Tibial artery (tissue), 4 donors: Measurements from ENCODE around the gene SEH1L.

Source experiments
- DNase-seq, 2 donors: peaks; one replicate each; pipeline ENCODE4 v3.0.0-alpha.2; 2019
- H3K27ac ChIP-seq, 2 donors: fragments of 200-600 bp; sonication (generic) in 1 of 2; 1 replicate in 1 of 2; 2 replicates in 1 of 2; pipeline ENCODE4 v1.5.1; 2018 to 2019; ENCODE audit warnings: mild to moderate bottlenecking in 1 of 2
- H3K27me3 ChIP-seq, 2 donors: fragments of 200-600 bp; sonication (generic) in 1 of 2; one replicate each; pipeline versions ENCODE4 v1.5.1 to v1.6.0; 2016 to 2019
- H3K36me3 ChIP-seq, 3 donors: fragments of 200-600 bp; sonication (generic) in 2 of 3; one replicate each; pipeline ENCODE4 v1.5.1; 2016 to 2019; ENCODE audit warnings: mild to moderate bottlenecking in 2 of 3
- H3K4me1 ChIP-seq, 4 donors: fragments of 200-600 bp; sonication (generic) in 2 of 4; 1 replicate in 3 of 4; 2 replicates in 1 of 4; pipeline ENCODE4 v1.5.1; 2016 to 2019
- H3K4me3 ChIP-seq, 2 donors: fragments of 200-600 bp; sonication (generic) in 1 of 2; 1 replicate in 1 of 2; 2 replicates in 1 of 2; pipeline ENCODE4 v1.5.1; 2018 to 2019; ENCODE audit warnings: mild to moderate bottlenecking in 2 of 2
- H3K9me3 ChIP-seq, 3 donors: fragments of 200-600 bp; sonication (generic) in 1 of 3; one replicate each; pipeline ENCODE4 v1.5.1; 2016 to 2019
- CTCF ChIP-seq, 2 experiments: fragments of 200-600 bp in 1 of 2; fragments of 450-650 bp in 1 of 2; IDR thresholded peaks; one replicate each; pipeline ENCODE4 v1.5.1; 2017 to 2019; ENCODE audit warnings: antibody characterized with exemption in 2 of 2, mild to moderate bottlenecking in 1 of 2, moderate library complexity in 1 of 2
- intact Hi-C: fragments of 100-400 bp; cut with DNase I; formaldehyde crosslinking; loops from one replicate; pipeline ENCODE4 v1.15.0; 2023; ENCODE audit warnings: low total_unique reads

Gene SEH1L

GRCh38 chr18:13017247-13017875 is 69.5 kb downstream of the SEH1L start:
- peaks cover 0 to 2% (median 0%) of the 10 kb centered on the region in 3 donors for H3K9me3 ChIP-seq
- H3K4me1 ChIP-seq: no peaks in the 10 kb centered on the region
- no peak for TF ChIP-seq CTCF (IDR thresholded peaks at IDR 0.05)
- peaks cover 62 to 83% (median 69%) of the 10 kb centered on the region in 3 donors for H3K36me3 ChIP-seq
- H3K27me3 ChIP-seq: no peaks in the 10 kb centered on the region
- H3K4me3 ChIP-seq: no peak overlapping the region
- H3K27ac ChIP-seq: no peak overlapping the region
- no peak for DNase-seq
- intact Hi-C loops: no loop called here

- Histone ChIP-seq H3K27ac (no peak overlapping the region), H3K4me3 (no peak overlapping the region), H3K27me3 (no peaks in the 10 kb centered on the region), H3K9me3 (peaks cover 0 to 5% (median 3%) of the 10 kb centered on the region in 3 donors), H3K4me1 (no peaks in the 10 kb centered on the region), H3K36me3 (peaks cover 63 to 79% (median 72%) of the 10 kb centered on the region in 3 donors)
- DNase-seq: no peak
- intact Hi-C loops: no loop called here
- no peak for TF ChIP-seq CTCF (IDR thresholded peaks at IDR 0.05)
These were observed 70.6 kb downstream of the SEH1L start for GRCh38 chr18:13018374-13018773.

DNA sequence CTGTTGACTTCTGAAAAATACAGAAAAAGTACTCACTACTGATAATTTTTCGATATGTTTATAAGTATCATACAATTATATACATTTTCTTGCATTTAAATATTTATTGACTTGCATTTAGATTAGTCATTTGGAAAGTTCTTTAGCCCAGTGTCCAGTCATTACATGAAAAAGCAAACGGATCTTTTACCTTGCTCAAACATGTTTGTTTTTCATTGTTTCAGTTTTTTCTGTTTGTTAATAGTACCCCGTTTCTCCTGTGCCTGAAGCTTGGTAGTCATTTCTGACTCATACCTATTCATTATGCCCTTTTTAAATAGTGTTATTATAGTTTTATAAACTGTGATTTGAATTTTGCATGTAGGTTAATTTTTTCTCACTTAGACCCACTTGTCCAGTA is 71.5 kb downstream of the SEH1L start:
- TF ChIP-seq CTCF (IDR thresholded peaks at IDR 0.05): no peak
- intact Hi-C loops: no loop called here
- Histone ChIP-seq H3K36me3 (peaks cover 60 to 73% (median 71%) of the 10 kb centered on the region in 3 donors), H3K27me3 (no peaks in the 10 kb centered on the region), H3K4me1 (no peaks in the 10 kb centered on the region), H3K27ac (no peak overlapping the region), H3K4me3 (no peak overlapping the region), H3K9me3 (peaks cover 0 to 5% (median 3%) of the 10 kb centered on the region in 3 donors)
- no peak for DNase-seq

- Histone ChIP-seq H3K27ac (no peak overlapping the region), H3K36me3 (peaks cover 48 to 63% (median 51%) of the 10 kb centered on the region in 3 donors), H3K27me3 (no peaks in the 10 kb centered on the region), H3K9me3 (peaks cover 0 to 5% (median 3%) of the 10 kb centered on the region in 3 donors), H3K4me3 (no peak overlapping the region), H3K4me1 (no peaks in the 10 kb centered on the region)
- TF ChIP-seq CTCF (IDR thresholded peaks at IDR 0.05): no peak
- intact Hi-C loops: no loop called here
- DNase-seq: no peak
These were observed 74.8 kb downstream of the SEH1L start for GRCh38 chr18:13022644-13023043.

- peaks cover 0 to 5% (median 3%) of the 10 kb centered on the region in 3 donors for H3K9me3 ChIP-seq
- H3K4me3 ChIP-seq: no peak overlapping the region
- H3K27ac ChIP-seq: no peak overlapping the region
- intact Hi-C loops: no loop called here
- no peaks in the 10 kb centered on the region for H3K27me3 ChIP-seq
- TF ChIP-seq CTCF (IDR thresholded peaks at IDR 0.05): no peak
- no peaks in the 10 kb centered on the region for H3K4me1 ChIP-seq
- H3K36me3 ChIP-seq: peaks cover 30 to 48% (median 38%) of the 10 kb centered on the region in 3 donors
- DNase-seq: no peak
These were observed 77.4 kb downstream of the SEH1L start for GRCh38 chr18:13025233-13025632.
